HepG2 (cell line): Measurements from ENCODE around the gene LEAP2. TPM values are rescaled to one million over a fixed set of nuclear protein-coding genes. Genes with fewer than 3 reads are reported as not detected.
A peak's percentile ranks its signal among the peaks of the same experiment; 100 is the strongest.

Source experiments
- ATAC-seq: fragments of 200-7000 bp; cut with Tn5 transposase; 3 replicates; pipeline ENCODE4 v1.9.1; 2020; ENCODE audit warnings: mild to moderate bottlenecking, moderate library complexity
- BruUV-seq: library from RNA; stranded (reverse); fragments of 400-500 nt; replicated peaks from 2 replicates; lab custom pipeline; 2021; lab: Mats Ljungman, UMichigan
- CTCF ChIA-PET: fragments of 300-600 bp; formaldehyde crosslinking; extraction: SDS; loops from one replicate; lab custom pipeline; 2021; ENCODE audit warnings: low total read pairs, inconsistent platforms, low intra/inter-chr PET ratio; lab: Yijun Ruan, JAX
- POLR2A ChIA-PET: fragments of 350-600 bp; sonication (Branson Sonifier 250); formaldehyde crosslinking; loops from one replicate; lab custom pipeline; 2020; ENCODE audit warnings: antibody characterized with exemption, inconsistent platforms; lab: Yijun Ruan, JAX
- DNase-seq: peaks from one replicate; pipeline ENCODE4 v3.0.0-alpha.2; 2015; ENCODE audit warnings: low spot score
- FAIRE-seq: peaks from 3 replicates; lab custom pipeline; 2011; peaks lifted over from hg19 to GRCh38; lab: Jason Lieb, UNC
- H2AFZ ChIP-seq: one replicate; pipeline ENCODE4 v1.6.1; 2011; ENCODE audit warnings: low read length, inconsistent platforms
- H3K27ac ChIP-seq: fragments of 300-600 bp; 3 replicates; pipeline ENCODE4 v1.8.0; 2011; ENCODE audit warnings: mixed run types, mild to moderate bottlenecking, mixed read lengths, low read length, inconsistent platforms; ENCODE audit not compliant: insufficient read depth; ENCODE audit errors: extremely low read length
- H3K27me3 ChIP-seq, 2 experiments: fragments of 200-600 bp in 1 of 2; 2 replicates in 1 of 2; 3 replicates in 1 of 2; pipeline versions ENCODE4 v1.6.0 to v1.8.0; 2011; ENCODE audit warnings: low read length in 2 of 2, mild to moderate bottlenecking in 2 of 2, moderate library complexity in 2 of 2, inconsistent platforms in 1 of 2; ENCODE audit not compliant: insufficient read depth in 2 of 2, control insufficient read depth in 1 of 2
- H3K36me3 ChIP-seq, 2 experiments: fragments of 200-600 bp in 1 of 2; replicated peaks in 1 of 2; 2 replicates in 1 of 2; 3 replicates in 1 of 2; pipeline versions ENCODE4 v1.5.1 to v1.8.0; 2011; ENCODE audit warnings: low read length in 2 of 2, inconsistent platforms in 1 of 2; ENCODE audit not compliant: insufficient read depth in 2 of 2, control insufficient read depth in 1 of 2
- H3K4me1 ChIP-seq: 2 replicates; pipeline ENCODE4 v1.5.1; 2012; ENCODE audit warnings: low read length, inconsistent platforms; ENCODE audit not compliant: insufficient read depth
- H3K4me2 ChIP-seq: 2 replicates; pipeline ENCODE4 v1.6.0; 2011; ENCODE audit warnings: low read depth, low read length, inconsistent platforms
- H3K4me3 ChIP-seq, 3 experiments: fragments of 200-600 bp in 1 of 3; sonication (generic), shearing (Covaris generic) in 1 of 3; replicated peaks in 1 of 3; 2 replicates each; pipeline ENCODE4 v1.5.1; 2011 to 2016; ENCODE audit warnings: low read length in 3 of 3, inconsistent platforms in 2 of 3, low read depth in 2 of 3, mild to moderate bottlenecking in 2 of 3, control low read depth in 1 of 3, mixed read lengths in 1 of 3; ENCODE audit not compliant: insufficient read depth in 1 of 3
- H3K79me2 ChIP-seq: one replicate; pipeline ENCODE4 v1.6.1; 2011; ENCODE audit warnings: low read length, inconsistent platforms; ENCODE audit not compliant: insufficient read depth
- H3K9ac ChIP-seq: 2 replicates; pipeline ENCODE4 v1.6.0; 2011; ENCODE audit warnings: mild to moderate bottlenecking, low read depth, low read length, inconsistent platforms; ENCODE audit not compliant: insufficient read depth
- H3K9me3 ChIP-seq: 2 replicates; pipeline ENCODE4 v1.5.1; 2012; ENCODE audit warnings: mild to moderate bottlenecking, low read length
- H4K20me1 ChIP-seq: 2 replicates; pipeline ENCODE4 v1.6.0; 2011; ENCODE audit warnings: inconsistent platforms, mild to moderate bottlenecking, low read length, moderate library complexity; ENCODE audit not compliant: insufficient read depth
- AKAP8 ChIP-seq: sonication (generic); formaldehyde crosslinking; IDR thresholded peaks from 2 replicates; pipeline ENCODE4 v1.5.1; 2020; ENCODE audit warnings: mild to moderate bottlenecking, missing genetic modification reagents
- CBX5 ChIP-seq: sonication (generic); formaldehyde crosslinking; IDR thresholded peaks from 2 replicates; pipeline ENCODE4 v1.4.0; 2020; ENCODE audit warnings: missing genetic modification reagents, borderline replicate concordance
- ELF4 ChIP-seq: sonication (generic); formaldehyde crosslinking; IDR thresholded peaks from 2 replicates; pipeline ENCODE4 v1.5.0; 2020; ENCODE audit warnings: missing genetic modification reagents, mild to moderate bottlenecking, moderate library complexity, borderline replicate concordance
- HNRNPL ChIP-seq: fragments of 200-400 bp; formaldehyde crosslinking; IDR thresholded peaks from 2 replicates; pipeline ENCODE4 v1.6.1; 2017; ENCODE audit warnings: mild to moderate bottlenecking, low read depth, low read length
- HNRNPUL1 ChIP-seq: fragments of 200-400 bp; formaldehyde crosslinking; IDR thresholded peaks from 2 replicates; pipeline ENCODE4 v1.6.1; 2017; ENCODE audit warnings: low read depth, mild to moderate bottlenecking, low read length, moderate library complexity
- MZF1 ChIP-seq: sonication (generic); formaldehyde crosslinking; IDR thresholded peaks from 2 replicates; pipeline ENCODE4 v1.8.1; 2023; ENCODE audit warnings: mild to moderate bottlenecking, missing genetic modification reagents, borderline replicate concordance
- RARA ChIP-seq: IDR thresholded peaks from 2 replicates; pipeline ENCODE4 v1.6.1; 2016; ENCODE audit warnings: missing genetic modification reagents, missing compliant biosample characterization
- SP5 ChIP-seq: IDR thresholded peaks from 2 replicates; pipeline ENCODE4 v1.6.1; 2016; ENCODE audit warnings: low read depth, borderline replicate concordance
- TEAD3 ChIP-seq: optimal IDR thresholded peaks from 2 replicates; pipeline ENCODE3; 2016; ENCODE audit warnings: borderline replicate concordance
- USF2 ChIP-seq, 2 experiments: sonication (generic) in 1 of 2; formaldehyde crosslinking in 1 of 2; IDR thresholded peaks; 2 replicates each; pipeline versions ENCODE4 v1.5.1 to v1.6.1; 2011 to 2020; ENCODE audit warnings: borderline replicate concordance in 1 of 2, low read depth in 1 of 2, low read length in 1 of 2, mild to moderate bottlenecking in 1 of 2, missing genetic modification reagents in 1 of 2, moderate library complexity in 1 of 2
- ZBTB1 ChIP-seq: sonication (generic); formaldehyde crosslinking; IDR thresholded peaks from 2 replicates; pipeline ENCODE4 v1.4.0; 2020; ENCODE audit warnings: missing genetic modification reagents, borderline replicate concordance
- ZFP36L1 ChIP-seq: sonication (generic); formaldehyde crosslinking; IDR thresholded peaks from 2 replicates; pipeline ENCODE4 v1.8.0; 2022; ENCODE audit warnings: mild to moderate bottlenecking, missing genetic modification reagents, moderate library complexity
- ZNF317 ChIP-seq: sonication (generic); formaldehyde crosslinking; IDR thresholded peaks from 2 replicates; pipeline ENCODE4 v1.5.0; 2020; ENCODE audit warnings: mild to moderate bottlenecking, missing genetic modification reagents
- ZNF510 ChIP-seq: sonication (generic); formaldehyde crosslinking; IDR thresholded peaks from 2 replicates; pipeline ENCODE4 v1.4.0; 2020; ENCODE audit warnings: low read depth, mild to moderate bottlenecking, missing genetic modification reagents
- ZNF513 ChIP-seq: sonication (generic); formaldehyde crosslinking; conservative IDR thresholded peaks from 2 replicates; pipeline ENCODE4 v1.5.0; 2020; ENCODE audit warnings: missing genetic modification reagents
- ZNF557 ChIP-seq: sonication (generic); formaldehyde crosslinking; IDR thresholded peaks from 2 replicates; pipeline ENCODE4 v1.4.0; 2020; ENCODE audit warnings: missing genetic modification reagents
- ZNF569 ChIP-seq: sonication (generic); formaldehyde crosslinking; IDR thresholded peaks from 2 replicates; pipeline ENCODE4 v1.5.0; 2020; ENCODE audit warnings: mild to moderate bottlenecking, missing genetic modification reagents, moderate library complexity, borderline replicate concordance
- ZNF576 ChIP-seq: sonication (generic); formaldehyde crosslinking; IDR thresholded peaks from 2 replicates; pipeline ENCODE4 v1.4.0; 2020; ENCODE audit warnings: mild to moderate bottlenecking, missing genetic modification reagents
- ZNF709 ChIP-seq: sonication (generic); formaldehyde crosslinking; IDR thresholded peaks from 2 replicates; pipeline ENCODE4 v1.5.0; 2020; ENCODE audit warnings: mild to moderate bottlenecking, missing genetic modification reagents
- ZNF737 ChIP-seq: sonication (generic); formaldehyde crosslinking; IDR thresholded peaks from 2 replicates; pipeline ENCODE4 v1.5.0; 2020; ENCODE audit warnings: missing genetic modification reagents, mild to moderate bottlenecking, borderline replicate concordance
- WGBS: methylation state at CpG from one replicate; pipeline ENCODE4 v1.1.6; 2017; ENCODE audit warnings: low lambda C conversion rate; 5-methylcytosine and 5-hydroxymethylcytosine counted together
- in situ Hi-C: cut with HindIII; loops from 2 replicates; pipeline ENCODE4 v1.10.0; 2017; ENCODE audit warnings: low pct_unique_long_range_greater_than_20kb; ENCODE audit not compliant: extremely low pct_ligation_motif_present
- intact Hi-C: fragments of 100-400 bp; cut with micrococcal nuclease; formaldehyde crosslinking; loops from one replicate; pipeline ENCODE4 v1.10.0; 2022; ENCODE audit not compliant: unreplicated experiment
- polyA plus RNA-seq, 8 experiments: library from polyadenylated mRNA; depleted of rRNA in 3 of 8; stranded (reverse) in 7 of 8; unstranded in 1 of 8; fragments of >200 nt; fragmentation: Illumina TruSeq in 4 of 8; extraction: Trizol in 4 of 8; gene quantifications; 2 replicates each; pipeline versions ENCODE4 v1.2.1 to v1.2.3, GENCODE V29; 2011 to 2016; ENCODE audit warnings: low read depth in 4 of 8, missing spikeins in 1 of 8, mixed read lengths in 1 of 8; ENCODE audit not compliant: insufficient read depth in 1 of 8
- total RNA-seq, 5 experiments: library from RNA; depleted of rRNA; stranded (reverse); fragments of >200 nt; fragmentation: Illumina TruSeq; extraction: Trizol; gene quantifications; 2 replicates each; pipeline ENCODE4 v1.2.3, GENCODE V29; 2016; ENCODE audit warnings: low read depth in 1 of 5

The LEAP2 gene
- total and polyA plus RNA-seq, 2 of the 13 experiments (the other 11 are each of a cell fraction or from before 2014, with no cell fraction given): 23.9 to 51.9 TPM

DNA sequence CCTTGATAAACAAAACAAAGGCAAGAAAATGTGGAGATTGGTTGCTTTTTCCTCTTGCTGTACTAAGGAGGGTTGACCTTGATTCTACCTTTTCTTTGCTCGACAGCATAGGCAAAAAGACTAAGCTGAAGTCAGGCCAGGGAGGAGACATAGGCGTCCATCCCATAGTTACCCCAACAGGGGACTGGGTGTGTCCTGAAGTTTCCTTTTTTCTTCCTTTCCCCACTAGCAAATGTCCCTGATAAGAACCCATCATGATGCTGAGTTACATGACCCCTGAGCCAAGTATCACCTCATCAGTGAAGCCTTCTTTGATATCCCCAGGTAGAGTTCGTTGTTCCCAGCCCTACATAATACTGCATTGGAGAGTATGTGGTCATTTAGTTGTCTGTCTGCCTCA lies 33.2 kb upstream of the LEAP2 start (continued):
- TF ChIP-seq ZNF510: no peak
- TF ChIP-seq ZNF709 (CRISPR knock-in tag): no peak
- TF ChIP-seq MZF1 (CRISPR knock-in tag): no peak

DNA sequence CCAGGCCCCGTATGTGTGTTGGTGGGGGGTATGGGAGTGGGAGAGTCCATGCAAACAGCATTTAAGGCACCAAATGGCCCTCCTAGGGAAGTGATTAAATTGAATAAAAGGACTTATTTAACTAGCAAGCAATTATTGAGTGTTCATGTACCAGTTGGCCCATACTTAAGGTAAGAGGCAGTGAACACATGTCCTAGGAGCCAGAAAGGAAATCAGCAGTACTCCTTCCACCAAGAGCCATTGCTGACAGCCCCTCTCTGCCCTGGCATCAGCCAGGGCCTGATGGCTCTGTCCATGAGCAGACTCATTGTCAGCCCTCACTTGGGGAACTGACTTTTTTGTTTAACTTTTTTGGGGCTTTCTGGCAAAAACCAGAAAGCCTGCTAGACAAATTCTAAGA lies 32.6 kb upstream of the LEAP2 start:
- in situ Hi-C loops (no loop called here), intact Hi-C loops (no loop called here)
- Histone ChIP-seq H2AFZ (no peak overlapping the region), H3K36me3 (no peaks in the 10 kb centered on the region), H3K79me2 (no peaks in the 10 kb centered on the region), H3K27me3 (no peaks in the 10 kb centered on the region), H3K9ac (peak overlapping the region; percentile 88), H3K9me3 (no peaks in the 10 kb centered on the region), H3K4me2 (peak overlapping the region; percentile 92), H3K27ac (peak overlapping the region; percentile 98), H3K4me3 (0 out of 6 replicates have a peak overlapping the region, but pooled peaks of 1 of the 3 experiments have one; percentile 68), H4K20me1 (no peaks in the 10 kb centered on the region), H3K4me1 (peaks cover 80% of the 10 kb centered on the region)
- WGBS: 5% methylated on average over 1 of the region's 1 CpG
- BruUV-seq: no TSS peak
- ChIA-PET CTCF (no interaction called here), POLR2A (interaction anchor here (1.0 to 4.8 kb wide), 8 partner anchors 9 to 42 kb away, joined by 3 to 51 read pairs (median 14); partner anchors contain the start of genes GDF9, SHROOM1 and UQCRQ)
- DNase-seq (no peak), FAIRE-seq (no peak), ATAC-seq (no peak)
- TF ChIP-seq ZBTB1 (CRISPR knock-in tag) (no peak), SP5 (CRISPR knock-in tag) (no peak), ZNF557 (CRISPR knock-in tag) (no peak), CBX5 (CRISPR knock-in tag) (no peak), USF2 (IDR thresholded peaks at IDR 0.05; ENCODE audit: low read depth, low read length) (no peak), USF2 (CRISPR knock-in tag; IDR thresholded peaks at IDR 0.05; ENCODE audit: borderline replicate concordance) (no peak), ZNF569 (CRISPR knock-in tag) (no peak), HNRNPL (no peak), RARA (peak; percentile 36; the same call in 1 of the 2 replicates), ZNF737 (CRISPR knock-in tag) (no peak), HNRNPUL1 (no peak), TEAD3 (CRISPR knock-in tag) (peak; percentile 28), ZNF513 (CRISPR knock-in tag) (no peak), ELF4 (CRISPR knock-in tag) (no peak), AKAP8 (no peak), ZNF317 (CRISPR knock-in tag) (0 out of 2 replicates have a peak, but pooled peaks have one; percentile 37), ZNF576 (no peak), ZFP36L1 (CRISPR knock-in tag) (0 out of 2 replicates have a peak, but pooled peaks have one; percentile 11)
